HepG2 (cell line): ENCODE results near the gene NPAS2. TPM values are rescaled to one million over a fixed set of nuclear protein-coding genes. Genes with fewer than 3 reads are reported as not detected.

ENCODE experiments used
- AKAP8 ChIP-seq: sonication (generic); formaldehyde crosslinking; IDR thresholded peaks from 2 replicates; pipeline ENCODE4 v1.5.1; 2020; ENCODE audit warnings: mild to moderate bottlenecking, missing genetic modification reagents
- BORCS8-MEF2B ChIP-seq: sonication (generic); formaldehyde crosslinking; IDR thresholded peaks from 2 replicates; pipeline ENCODE4 v1.8.0; 2022; ENCODE audit warnings: mild to moderate bottlenecking, missing genetic modification reagents
- CHCHD3 ChIP-seq: sonication (generic); formaldehyde crosslinking; IDR thresholded peaks from 2 replicates; pipeline ENCODE4 v1.8.0; 2022; ENCODE audit warnings: mild to moderate bottlenecking, missing genetic modification reagents, moderate library complexity
- DDIT3 ChIP-seq: sonication (generic); formaldehyde crosslinking; IDR thresholded peaks from 2 replicates; pipeline ENCODE4 v1.4.0; 2020; ENCODE audit warnings: mild to moderate bottlenecking, missing genetic modification reagents
- DR1 ChIP-seq: sonication (generic); formaldehyde crosslinking; IDR thresholded peaks from 2 replicates; pipeline ENCODE4 v1.8.0; 2021; ENCODE audit warnings: mild to moderate bottlenecking, missing genetic modification reagents, inconsistent platforms
- FOXK2 ChIP-seq: fragments of 450-650 bp; IDR thresholded peaks from 2 replicates; pipeline ENCODE4 v1.6.1; 2016
- GATA4 ChIP-seq: sonication (generic); IDR thresholded peaks from 2 replicates; pipeline ENCODE4 v1.6.1; 2016; ENCODE audit warnings: antibody characterized with exemption, low read depth, borderline replicate concordance
- HNF1B ChIP-seq: sonication (generic); formaldehyde crosslinking; IDR thresholded peaks from 2 replicates; pipeline ENCODE4 v1.5.1; 2020; ENCODE audit warnings: mild to moderate bottlenecking, moderate library complexity, missing genetic modification reagents
- IRF2 ChIP-seq: IDR thresholded peaks from 2 replicates; pipeline ENCODE4 v1.6.1; 2018; ENCODE audit warnings: missing genetic modification reagents, missing compliant biosample characterization
- LBX2 ChIP-seq: sonication (generic); formaldehyde crosslinking; IDR thresholded peaks from 2 replicates; pipeline ENCODE4 v1.5.0; 2020; ENCODE audit warnings: missing genetic modification reagents, mild to moderate bottlenecking, borderline replicate concordance
- NR2C2 ChIP-seq: sonication (generic); formaldehyde crosslinking; IDR thresholded peaks from 2 replicates; pipeline ENCODE4 v1.4.0; 2020; ENCODE audit warnings: missing genetic modification reagents, mild to moderate bottlenecking, moderate library complexity, borderline replicate concordance
- POLR2G ChIP-seq: fragments of 200-400 bp; formaldehyde crosslinking; IDR thresholded peaks from 2 replicates; pipeline ENCODE4 v1.6.1; 2018; ENCODE audit warnings: mild to moderate bottlenecking, low read depth, low read length, moderate library complexity
- RBM22 ChIP-seq: fragments of 200-400 bp; formaldehyde crosslinking; optimal IDR thresholded peaks from 2 replicates; pipeline ENCODE3; 2017; ENCODE audit warnings: mild to moderate bottlenecking, low read length, moderate library complexity
- SP5 ChIP-seq: IDR thresholded peaks from 2 replicates; pipeline ENCODE4 v1.6.1; 2016; ENCODE audit warnings: low read depth, borderline replicate concordance
- TCF12 ChIP-seq, 2 experiments: fragments of 450-650 bp in 1 of 2; sonication (generic) in 1 of 2; formaldehyde crosslinking in 1 of 2; IDR thresholded peaks; 2 replicates each; pipeline versions ENCODE4 v1.6.1 to v1.8.0; 2017 to 2022; ENCODE audit warnings: antibody characterized with exemption in 1 of 2, mild to moderate bottlenecking in 1 of 2, missing genetic modification reagents in 1 of 2, moderate library complexity in 1 of 2
- XBP1 ChIP-seq: sonication (generic); formaldehyde crosslinking; IDR thresholded peaks from 2 replicates; pipeline ENCODE4 v1.5.0; 2020; ENCODE audit warnings: missing genetic modification reagents
- ZBTB21 ChIP-seq: sonication (generic); formaldehyde crosslinking; IDR thresholded peaks from 2 replicates; pipeline ENCODE4 v1.4.0; 2020; ENCODE audit warnings: missing genetic modification reagents
- ZBTB7B ChIP-seq: sonication (generic); formaldehyde crosslinking; IDR thresholded peaks from 2 replicates; pipeline ENCODE4 v1.4.0; 2020; ENCODE audit warnings: missing genetic modification reagents
- ZFP36L2 ChIP-seq: sonication (generic); formaldehyde crosslinking; IDR thresholded peaks from 2 replicates; pipeline ENCODE4 v1.4.0; 2020; ENCODE audit warnings: missing genetic modification reagents
- ZFP37 ChIP-seq: sonication (generic); formaldehyde crosslinking; IDR thresholded peaks from 2 replicates; pipeline ENCODE4 v1.4.0; 2020; ENCODE audit warnings: missing genetic modification reagents, borderline replicate concordance
- ZNF235 ChIP-seq: sonication (generic); formaldehyde crosslinking; IDR thresholded peaks from 2 replicates; pipeline ENCODE4 v1.8.1; 2023; ENCODE audit warnings: mild to moderate bottlenecking, missing genetic modification reagents, borderline replicate concordance
- ZNF337 ChIP-seq: sonication (generic); formaldehyde crosslinking; IDR thresholded peaks from 2 replicates; pipeline ENCODE4 v1.5.1; 2020; ENCODE audit warnings: missing genetic modification reagents, low read depth, mild to moderate bottlenecking, borderline replicate concordance
- ZNF446 ChIP-seq: sonication (generic); formaldehyde crosslinking; IDR thresholded peaks from 2 replicates; pipeline ENCODE4 v1.5.0; 2020; ENCODE audit warnings: mild to moderate bottlenecking, missing genetic modification reagents
- ZNF564 ChIP-seq: sonication (generic); formaldehyde crosslinking; IDR thresholded peaks from 2 replicates; pipeline ENCODE4 v1.8.1; 2023; ENCODE audit warnings: mild to moderate bottlenecking, missing genetic modification reagents
- ZNF572 ChIP-seq: sonication (generic); formaldehyde crosslinking; IDR thresholded peaks from 2 replicates; pipeline ENCODE4 v1.5.1; 2020; ENCODE audit warnings: mild to moderate bottlenecking, missing genetic modification reagents
- ZNF672 ChIP-seq: sonication (generic); formaldehyde crosslinking; IDR thresholded peaks from 2 replicates; pipeline ENCODE4 v1.8.1; 2022; ENCODE audit warnings: missing genetic modification reagents
- ZNF782 ChIP-seq: sonication (generic); formaldehyde crosslinking; IDR thresholded peaks from 2 replicates; pipeline ENCODE4 v1.4.0; 2020; ENCODE audit warnings: missing genetic modification reagents, mild to moderate bottlenecking, borderline replicate concordance
- ZNF83 ChIP-seq: sonication (generic); formaldehyde crosslinking; IDR thresholded peaks from 2 replicates; pipeline ENCODE4 v1.4.0; 2020; ENCODE audit warnings: missing genetic modification reagents, mild to moderate bottlenecking, borderline replicate concordance
- polyA plus RNA-seq, 8 experiments: library from polyadenylated mRNA; depleted of rRNA in 3 of 8; stranded (reverse) in 7 of 8; unstranded in 1 of 8; fragments of >200 nt; fragmentation: Illumina TruSeq in 4 of 8; extraction: Trizol in 4 of 8; gene quantifications; 2 replicates each; pipeline versions ENCODE4 v1.2.1 to v1.2.3, GENCODE V29; 2011 to 2016; ENCODE audit warnings: low read depth in 4 of 8, missing spikeins in 1 of 8, mixed read lengths in 1 of 8; ENCODE audit not compliant: insufficient read depth in 1 of 8
- total RNA-seq, 5 experiments: library from RNA; depleted of rRNA; stranded (reverse); fragments of >200 nt; fragmentation: Illumina TruSeq; extraction: Trizol; gene quantifications; 2 replicates each; pipeline ENCODE4 v1.2.3, GENCODE V29; 2016; ENCODE audit warnings: low read depth in 1 of 5

Gene NPAS2
- total and polyA plus RNA-seq, 2 of the 13 experiments (the other 11 are each of a cell fraction or from before 2014, with no cell fraction given), result 14.8 to 37.5 TPM

GRCh38 chr2:100853909-100854810 is 34.2 kb downstream of the NPAS2 start (continued):
- no peak for TF ChIP-seq BORCS8-MEF2B (CRISPR knock-in tag)
- no peak for TF ChIP-seq NR2C2 (CRISPR knock-in tag)
- TF ChIP-seq XBP1 (CRISPR knock-in tag), result no peak
- TF ChIP-seq ZBTB21 (CRISPR knock-in tag), result no peak
- TF ChIP-seq IRF2 (CRISPR knock-in tag), result no peak
- no peak for TF ChIP-seq ZNF564 (CRISPR knock-in tag)
- no peak for TF ChIP-seq LBX2
- TF ChIP-seq SP5 (CRISPR knock-in tag), result no peak
- no peak for TF ChIP-seq TCF12 (IDR thresholded peaks at IDR 0.05)
- TF ChIP-seq TCF12 (CRISPR knock-in tag; IDR thresholded peaks at IDR 0.05), result no peak
- no peak for TF ChIP-seq ZNF235 (CRISPR knock-in tag)
- TF ChIP-seq DDIT3 (CRISPR knock-in tag), result no peak
- TF ChIP-seq ZNF572 (CRISPR knock-in tag), result no peak
- TF ChIP-seq ZNF672, result no peak
- no peak for TF ChIP-seq ZFP37 (CRISPR knock-in tag)
- TF ChIP-seq HNF1B, result no peak
- TF ChIP-seq ZNF782, result no peak
- TF ChIP-seq CHCHD3, result no peak
- no peak for TF ChIP-seq POLR2G
- no peak for TF ChIP-seq ZFP36L2 (CRISPR knock-in tag)
- no peak for TF ChIP-seq GATA4
- peak; percentile 70 for TF ChIP-seq RBM22
- TF ChIP-seq AKAP8 (CRISPR knock-in tag), result no peak
- TF ChIP-seq ZNF446 (CRISPR knock-in tag), result no peak
- TF ChIP-seq ZNF337 (CRISPR knock-in tag), result no peak
- no peak for TF ChIP-seq FOXK2
- TF ChIP-seq ZBTB7B (CRISPR knock-in tag), result no peak
- TF ChIP-seq DR1, result no peak
- no peak for TF ChIP-seq ZNF83 (CRISPR knock-in tag)
